Skin epidermis (tissue), 12 donors: Measurements from ENCODE around the gene CLK3.

Source experiments
- H3K27ac ChIP-seq, 21 experiments: fragments of 200-600 bp; sonication (generic) in 11 of 21; one replicate each; pipeline ENCODE4 v1.5.0; 2020; ENCODE audit warnings: mild to moderate bottlenecking in 3 of 21, inconsistent platforms in 2 of 21, moderate library complexity in 2 of 21
- H3K4me3 ChIP-seq, 7 experiments: fragments of 200-600 bp; sonication (generic) in 2 of 7; one replicate each; pipeline ENCODE4 v1.5.0; 2020; ENCODE audit warnings: inconsistent platforms in 2 of 7, mild to moderate bottlenecking in 2 of 7, moderate library complexity in 1 of 7

CLK3 gene

GRCh38 chr15:74599156-74599555 is 16.5 kb upstream of the CLK3 start:
- peak overlapping the region in 10 of 21 experiments; percentile 66 to 91 (median 84) for H3K27ac ChIP-seq
- peak overlapping the region; percentile 47 to 68 (median 54) for H3K4me3 ChIP-seq

GRCh38 chr15:74603026-74603788 is 12.4 kb upstream of the CLK3 start:
- no peak overlapping the region for H3K27ac ChIP-seq
- no peak overlapping the region for H3K4me3 ChIP-seq

GRCh38 chr15:74603789-74604705 is 11.6 kb upstream of the CLK3 start:
- Histone ChIP-seq H3K27ac (no peak overlapping the region), H3K4me3 (no peak overlapping the region)

GRCh38 chr15:74604983-74605794 is 10.4 kb upstream of the CLK3 start:
- Histone ChIP-seq H3K4me3 (no peak overlapping the region), H3K27ac (no peak overlapping the region)

GRCh38 chr15:74605795-74606150 is 9.9 kb upstream of the CLK3 start:
- Histone ChIP-seq H3K4me3 (no peak overlapping the region), H3K27ac (no peak overlapping the region)

GRCh38 chr15:74608786-74609185 is 6.8 kb upstream of the CLK3 start:
- no peak overlapping the region for H3K27ac ChIP-seq

GRCh38 chr15:74609938-74610301 is 5.7 kb upstream of the CLK3 start:
- Histone ChIP-seq H3K4me3 (no peak overlapping the region), H3K27ac (no peak overlapping the region)

More at GRCh38 chr15:74608786-74609185, 6.8 kb upstream of the CLK3 start:
- H3K4me3 ChIP-seq, result no peak overlapping the region

GRCh38 chr15:74610302-74610951 is 5.2 kb upstream of the CLK3 start:
- Histone ChIP-seq H3K4me3 (no peak overlapping the region), H3K27ac (no peak overlapping the region)

GRCh38 chr15:74611341-74611740 is 4.3 kb upstream of the CLK3 start:
- Histone ChIP-seq H3K4me3 (no peak overlapping the region), H3K27ac (no peak overlapping the region)

- H3K4me3 ChIP-seq, result no peak overlapping the region
These were observed 3.8 kb upstream of the CLK3 start for GRCh38 chr15:74611834-74612233.

GRCh38 chr15:74612677-74613076 is 3.0 kb upstream of the CLK3 start:
- no peak overlapping the region for H3K27ac ChIP-seq
- no peak overlapping the region for H3K4me3 ChIP-seq

More at GRCh38 chr15:74611834-74612233, 3.8 kb upstream of the CLK3 start:
- no peak overlapping the region for H3K27ac ChIP-seq

- Histone ChIP-seq H3K27ac (peak overlapping the region in 1 of 21 experiments; percentile 98), H3K4me3 (no peak overlapping the region)
These were observed 2.3 kb upstream of the CLK3 start for GRCh38 chr15:74613089-74613952.

GRCh38 chr15:74613953-74614743 is 1.5 kb upstream of the CLK3 start:
- peak overlapping the region in 20 of 21 experiments; percentile 50 to 99 (median 96) for H3K27ac ChIP-seq
- peak overlapping the region; percentile 54 to 100 (median 98) for H3K4me3 ChIP-seq

- Histone ChIP-seq H3K27ac (peak overlapping the region; percentile 63 to 99 (median 97)), H3K4me3 (peak overlapping the region; percentile 54 to 100 (median 98))
These were observed 710 bp upstream of the CLK3 start for GRCh38 chr15:74614744-74615507.

GRCh38 chr15:74616366-74616939 is 817 bp downstream of the CLK3 start:
- Histone ChIP-seq H3K27ac (peak overlapping the region; percentile 91 to 99 (median 97)), H3K4me3 (peak overlapping the region; percentile 54 to 100 (median 98))

GRCh38 chr15:74616996-74617395 is 1.4 kb downstream of the CLK3 start:
- Histone ChIP-seq H3K27ac (peak overlapping the region in 13 of 21 experiments; percentile 93 to 99 (median 97)), H3K4me3 (peak overlapping the region; percentile 54 to 100 (median 98))
